COLO829 (cell line): Measurements from ENCODE around the gene PQBP1.
A peak's percentile ranks its signal among the peaks of the same experiment; 100 is the strongest.
"Not testable (repeated sequence)": the region's sequence is repeated elsewhere in the genome, so short reads cannot be mapped to it uniquely, and the experiment has no call there.

Experiments
- DNase-seq: peaks from one replicate; pipeline ENCODE4 v3.0.0; 2012; ENCODE audit warnings: low spot score

PQBP1 gene

DNA sequence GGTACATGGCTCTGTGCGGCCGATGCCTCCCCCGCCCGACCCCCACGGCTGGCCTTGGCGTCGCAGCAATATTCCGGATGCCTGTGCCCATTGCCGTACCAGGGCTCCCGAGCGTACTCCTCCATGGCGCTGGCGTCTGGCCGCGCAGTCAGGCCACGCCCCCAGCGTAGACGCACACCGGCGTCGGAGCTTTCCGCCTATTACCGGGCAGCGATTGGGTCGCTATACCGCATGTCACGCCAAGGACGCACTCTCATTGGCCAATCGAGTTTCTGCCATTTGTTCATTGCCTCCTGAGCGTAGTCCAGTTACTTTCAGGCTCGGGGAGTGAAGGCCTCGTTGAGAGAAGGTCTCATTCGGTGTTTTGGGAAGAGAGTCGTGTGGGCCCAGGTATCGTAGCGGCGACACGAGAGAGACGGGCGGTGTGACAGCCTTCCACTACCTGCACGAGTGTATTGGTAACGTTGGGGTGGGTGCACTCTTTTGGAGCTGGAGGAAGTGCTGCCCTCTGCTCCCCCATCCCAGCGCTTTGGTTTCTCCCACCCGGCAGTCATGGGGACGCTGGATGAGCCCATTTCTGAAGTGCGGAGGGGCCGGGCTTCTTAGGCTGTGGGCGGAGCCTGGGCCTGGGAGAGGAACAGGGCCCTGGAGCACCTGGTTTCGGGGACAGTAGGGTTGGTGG lies at the start of gene PQBP1, which contains the start of gene TIMM17B:
PQBP1 (plus strand) TSS at position 306 of the 682 bp plus-strand sequence. CDS start 580 bp downstream, outside the sequence.
TIMM17B (minus strand) TSS at position 144 of the 682 bp plus-strand sequence; CDS start at position 125, 19 bp downstream.
- peak; percentile 87 for DNase-seq

- no peak for DNase-seq
Measured at GRCh38 chrX:48848847-48849246, 48.9 kb upstream of the PQBP1 start.

GRCh38 chrX:48852857-48853256 lies 44.9 kb upstream of the PQBP1 start:
- DNase-seq, result no peak

- DNase-seq, result not testable (repeated sequence)
Measured at GRCh38 chrX:48853494-48853893, 44.2 kb upstream of the PQBP1 start.

DNA sequence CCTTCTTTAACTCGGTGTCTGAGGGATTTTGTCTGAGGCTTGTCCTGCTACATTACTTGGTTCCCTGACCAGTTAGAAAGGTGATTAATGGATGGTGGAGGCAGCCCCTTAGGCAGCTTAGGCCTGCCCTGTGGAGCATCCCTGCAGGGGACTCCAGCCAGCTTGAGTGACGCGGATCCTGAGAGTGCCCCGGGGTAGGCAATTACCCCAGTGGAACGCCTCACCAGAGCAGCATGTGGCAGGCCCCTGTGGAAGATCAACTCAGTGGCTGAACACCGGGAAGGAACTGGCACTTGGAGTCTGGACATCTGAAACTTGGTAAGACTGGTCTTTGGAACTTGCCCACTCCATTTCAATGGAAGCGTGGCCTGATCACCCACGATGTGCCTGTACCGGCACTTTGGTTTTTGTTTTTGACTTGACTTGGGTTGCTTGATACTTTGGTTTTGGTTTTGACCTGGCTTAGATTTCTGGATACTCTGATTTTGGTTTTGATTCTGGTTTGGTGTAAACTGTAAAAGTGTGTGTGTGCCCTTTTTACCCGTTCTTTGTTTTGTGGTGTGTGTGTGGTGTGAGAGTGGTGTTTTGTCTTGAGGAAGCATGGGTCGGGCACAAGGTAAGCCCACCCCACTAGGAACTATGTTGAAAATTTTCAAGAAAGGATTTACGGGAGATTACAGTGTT lies 43.5 kb upstream of the PQBP1 start:
- DNase-seq, result not testable (repeated sequence)

GRCh38 chrX:48854898-48855297 lies 42.8 kb upstream of the PQBP1 start:
- no peak for DNase-seq

GRCh38 chrX:48864210-48864609 lies 33.5 kb upstream of the PQBP1 start:
- DNase-seq, result peak; percentile 65

DNA sequence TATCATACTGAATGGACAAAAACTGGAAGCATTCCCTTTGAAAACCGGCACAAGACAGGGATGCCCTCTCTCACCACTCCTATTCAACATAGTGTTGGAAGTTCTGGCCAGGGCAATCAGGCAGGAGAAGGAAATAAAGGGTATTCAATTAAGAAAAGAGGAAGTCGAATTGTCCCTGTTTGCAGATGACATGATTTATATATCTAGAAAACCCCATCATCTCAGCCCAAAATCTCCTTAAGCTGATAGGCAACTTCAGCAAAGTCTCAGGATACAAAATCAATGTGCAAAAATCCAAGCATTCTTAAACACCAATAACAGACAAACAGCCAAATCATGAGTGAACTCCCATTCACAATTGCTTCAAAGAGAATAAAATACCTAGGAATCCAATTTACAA lies 25.7 kb upstream of the PQBP1 start:
- DNase-seq, result not testable (repeated sequence)

DNA sequence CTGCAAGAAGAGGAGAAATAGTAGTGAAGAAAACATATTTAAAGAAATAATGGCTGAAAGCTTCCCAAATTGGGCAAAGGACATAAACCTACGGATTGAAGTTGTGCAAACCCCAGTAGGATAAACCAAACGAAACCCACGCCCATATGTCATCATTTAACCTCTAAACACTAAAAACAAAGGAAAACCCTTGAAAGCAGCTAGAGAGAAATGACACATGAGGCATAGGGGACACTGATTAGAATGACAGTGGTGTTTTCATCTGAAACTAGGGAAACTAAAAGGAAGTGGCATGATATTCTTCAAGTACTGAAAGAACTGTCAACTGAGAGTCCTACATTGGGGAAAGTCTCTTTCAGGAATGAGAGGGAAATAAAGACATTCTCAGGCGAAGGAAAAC lies 20.8 kb upstream of the PQBP1 start:
- DNase-seq, result not testable (repeated sequence)

GRCh38 chrX:48883729-48884128 lies 14.0 kb upstream of the PQBP1 start:
- no peak for DNase-seq

DNA sequence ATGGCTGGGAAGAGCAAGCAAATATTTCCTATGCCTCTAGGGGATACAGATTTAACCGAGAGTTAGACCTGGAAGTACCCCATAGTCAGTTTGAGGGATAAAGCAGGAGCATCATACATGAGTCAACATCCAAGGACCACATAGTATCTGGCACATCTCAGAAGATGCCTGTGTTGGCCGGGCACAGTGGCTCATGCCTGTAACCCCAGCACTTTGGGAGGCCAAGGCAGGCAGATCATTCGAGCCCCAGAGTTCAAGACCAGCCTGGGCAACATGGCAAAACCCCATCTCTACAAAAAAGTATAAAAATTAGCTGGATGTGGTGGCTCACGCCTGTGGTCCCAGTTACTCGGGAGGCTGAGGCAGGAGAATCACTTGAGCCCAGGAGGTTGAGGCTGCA lies 11.1 kb upstream of the PQBP1 start:
- DNase-seq, result not testable (repeated sequence)

- no peak for DNase-seq
Measured at GRCh38 chrX:48890296-48890925, 7.3 kb upstream of the PQBP1 start.

GRCh38 chrX:48890934-48891401 lies 6.8 kb upstream of the PQBP1 start:
- no peak for DNase-seq

GRCh38 chrX:48891402-48892288 lies 6.1 kb upstream of the PQBP1 start:
- peak; percentile 64 for DNase-seq

- DNase-seq, result no peak
Measured at GRCh38 chrX:48892896-48893295, 4.8 kb upstream of the PQBP1 start.

- DNase-seq, result no peak
Measured at GRCh38 chrX:48893556-48894348, 4.0 kb upstream of the PQBP1 start.

DNA sequence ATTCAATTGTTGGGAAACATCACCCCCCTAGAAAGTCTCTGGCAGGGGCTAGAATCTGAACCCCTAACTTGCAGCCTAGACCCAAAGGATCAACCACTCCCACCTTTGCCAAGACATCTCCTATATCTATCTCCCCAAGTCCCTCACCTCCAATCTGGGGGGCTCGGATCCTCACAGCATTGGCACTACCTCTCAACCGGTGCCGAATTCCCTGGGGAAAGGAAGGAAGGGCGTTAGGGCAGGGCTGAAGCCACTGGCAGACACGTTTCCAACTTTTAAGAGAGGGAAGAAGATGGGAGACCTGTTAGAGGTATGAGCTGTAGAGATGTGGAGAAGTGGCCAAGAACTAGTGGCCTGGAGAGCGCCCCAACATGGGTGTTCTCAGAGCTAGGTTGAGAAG lies 2.8 kb upstream of the PQBP1 start:
- DNase-seq, result no peak

DNA sequence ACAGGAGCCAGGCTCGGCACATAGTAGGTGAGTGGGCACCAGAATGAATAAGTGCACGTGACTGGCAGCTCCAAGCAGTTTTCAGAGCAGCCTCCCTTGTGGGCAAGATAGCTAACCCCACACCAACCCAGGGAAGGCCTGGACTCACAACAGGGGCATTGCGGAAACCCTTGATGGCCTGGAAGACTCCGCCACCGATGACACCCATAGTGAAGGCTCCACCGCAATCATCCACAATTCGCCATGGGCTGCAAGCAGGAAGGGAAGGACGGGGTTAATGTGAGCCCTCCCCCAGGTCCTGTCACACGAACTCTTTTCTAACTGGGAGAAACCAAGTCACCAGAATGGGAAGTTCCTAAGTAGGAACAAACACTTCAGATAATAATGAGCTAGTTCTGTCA lies 1.1 kb upstream of the PQBP1 start:
- DNase-seq, result no peak

GRCh38 chrX:48897157-48897624 lies 539 bp upstream of the PQBP1 start:
- DNase-seq, result peak; percentile 74

GRCh38 chrX:48899078-48899410 lies 1.3 kb downstream of the PQBP1 start:
- DNase-seq, result no peak

- DNase-seq, result no peak
Measured at GRCh38 chrX:48901069-48901468, 3.3 kb downstream of the PQBP1 start.
